GM23338 (cell line): ENCODE results near the gene MAPKBP1. TPM values are rescaled to one million over a fixed set of nuclear protein-coding genes. Genes with fewer than 3 reads are reported as not detected.
A peak's percentile ranks its signal among the peaks of the same experiment; 100 is the strongest.

Experiments
- ATAC-seq: fragments of 200-7000 bp; cut with Tn5 transposase; 3 replicates; pipeline ENCODE4 v1.9.1; 2020
- DNase-seq: peaks from one replicate; pipeline ENCODE4 v3.0.0-alpha.2; 2015; ENCODE audit warnings: low spot score
- H2AFZ ChIP-seq: fragments of 200-600 bp; sonication (generic); 2 replicates; pipeline ENCODE4 v1.8.0; 2016; ENCODE audit warnings: antibody characterized with exemption, mild to moderate bottlenecking, moderate library complexity
- H3F3A ChIP-seq: fragments of 200-600 bp; sonication (generic); replicated peaks from 2 replicates; pipeline ENCODE4 v1.8.0; 2017; ENCODE audit warnings: antibody characterized with exemption, mixed run types, low read depth
- H3K27ac ChIP-seq: fragments of 200-600 bp; sonication (generic); 2 replicates; pipeline ENCODE4 v1.6.1; 2016; ENCODE audit warnings: low read depth
- H3K27me3 ChIP-seq: fragments of 200-600 bp; sonication (generic); 2 replicates; pipeline ENCODE4 v1.8.0; 2016; ENCODE audit warnings: mild to moderate bottlenecking, mixed run types, moderate library complexity; ENCODE audit not compliant: insufficient read depth
- H3K36me3 ChIP-seq: fragments of 200-600 bp; sonication (generic); 2 replicates; pipeline ENCODE4 v1.8.0; 2016; ENCODE audit warnings: mild to moderate bottlenecking; ENCODE audit not compliant: insufficient read depth
- H3K4me1 ChIP-seq: fragments of 200-600 bp; sonication (generic); 2 replicates; pipeline ENCODE4 v1.8.0; 2016; ENCODE audit warnings: mild to moderate bottlenecking, moderate library complexity; ENCODE audit not compliant: insufficient read depth
- H3K4me2 ChIP-seq: fragments of 200-600 bp; sonication (generic); 2 replicates; pipeline ENCODE4 v1.7.1; 2017; ENCODE audit warnings: mixed run types
- H3K4me3 ChIP-seq: fragments of 200-600 bp; sonication (generic); 2 replicates; pipeline ENCODE4 v1.6.1; 2016; ENCODE audit warnings: mixed run types
- H3K79me2 ChIP-seq: fragments of 200-600 bp; sonication (generic); replicated peaks from 2 replicates; pipeline ENCODE4 v1.8.0; 2017; ENCODE audit warnings: mild to moderate bottlenecking; ENCODE audit not compliant: insufficient read depth
- H3K9me2 ChIP-seq: fragments of 200-600 bp; sonication (generic); 2 replicates; pipeline ENCODE4 v1.8.0; 2017; ENCODE audit not compliant: insufficient read depth
- H4K20me1 ChIP-seq: fragments of 200-600 bp; sonication (generic); replicated peaks from 2 replicates; pipeline ENCODE4 v1.8.0; 2017; ENCODE audit warnings: mild to moderate bottlenecking; ENCODE audit not compliant: insufficient read depth
- H3K27ac Mint-ChIP-seq: 2 replicates; pipeline ENCODE4 v1.8.0; 2020; ENCODE audit warnings: inconsistent platforms, mild to moderate bottlenecking, moderate library complexity, mixed read lengths
- H3K27me3 Mint-ChIP-seq: 3 replicates; pipeline ENCODE4 v1.8.0; 2022; ENCODE audit warnings: low read depth, mild to moderate bottlenecking, moderate library complexity, mixed read lengths, inconsistent platforms; ENCODE audit not compliant: insufficient read depth, poor library complexity
- H3K36me3 Mint-ChIP-seq: 3 replicates; pipeline ENCODE4 v1.8.0; 2021; ENCODE audit warnings: low read depth, mild to moderate bottlenecking, inconsistent platforms, moderate library complexity, mixed read lengths
- H3K4me1 Mint-ChIP-seq: 3 replicates; pipeline ENCODE4 v1.8.0; 2020; ENCODE audit warnings: mild to moderate bottlenecking, inconsistent platforms, mixed read lengths
- H3K4me3 Mint-ChIP-seq: 3 replicates; pipeline ENCODE4 v1.8.0; 2021; ENCODE audit warnings: moderate library complexity, mild to moderate bottlenecking, inconsistent platforms, mixed read lengths
- H3K9me3 Mint-ChIP-seq: 3 replicates; pipeline ENCODE4 v1.8.0; 2020; ENCODE audit warnings: moderate library complexity, mild to moderate bottlenecking, inconsistent platforms, mixed read lengths
- CREB1 ChIP-seq: fragments of 250-450 bp; sonication (Bioruptor Pico); IDR thresholded peaks from 2 replicates; pipeline ENCODE4 v1.5.0; 2020; ENCODE audit warnings: low read depth, mild to moderate bottlenecking, moderate library complexity
- EZH2 ChIP-seq: fragments of 200-600 bp; sonication (generic); IDR thresholded peaks from one replicate; pipeline ENCODE4 v1.8.0; 2017; ENCODE audit warnings: antibody characterized with exemption, mild to moderate bottlenecking, low read depth; ENCODE audit not compliant: unreplicated experiment
- EZH2phosphoT487 ChIP-seq: fragments of 200-600 bp; sonication (generic); IDR thresholded peaks from one replicate; pipeline ENCODE4 v1.8.1; 2018; ENCODE audit warnings: antibody characterized with exemption; ENCODE audit not compliant: unreplicated experiment
- JUNB ChIP-seq: IDR thresholded peaks from one replicate; pipeline ENCODE4 v1.6.1; 2016; ENCODE audit warnings: antibody characterized with exemption; ENCODE audit not compliant: unreplicated experiment
- NANOG ChIP-seq: IDR thresholded peaks from 2 replicates; pipeline ENCODE4 v1.6.1; 2016; ENCODE audit warnings: antibody characterized with exemption, borderline replicate concordance
- POLR2AphosphoS5 ChIP-seq: IDR thresholded peaks from 2 replicates; pipeline ENCODE4 v1.6.1; 2016; ENCODE audit warnings: antibody characterized with exemption, low read depth
- polyA plus RNA-seq: library from polyadenylated mRNA; unstranded; fragments of >200 nt; fragmentation: Nextera tagmentation; extraction: Ambion mirVana; gene quantifications from 2 replicates; pipeline ENCODE4 v1.2.1, GENCODE V29; 2016
- total RNA-seq: library from RNA; depleted of rRNA; stranded (reverse); fragments of >200 nt; shearing (Covaris generic); gene quantifications from 2 replicates; pipeline ENCODE4 v1.2.3, GENCODE V29; 2014
- TF ChIP-seq, protein P1 (sequence below): fragments of 250-450 bp; sonication (Bioruptor Pico); IDR thresholded peaks from 2 replicates; pipeline ENCODE4 v1.5.0; 2020; ENCODE audit warnings: mild to moderate bottlenecking, moderate library complexity
- TF ChIP-seq, protein P2 (sequence below): IDR thresholded peaks from 2 replicates; pipeline ENCODE4 v1.6.1; 2016; ENCODE audit warnings: antibody characterized with exemption
- TF ChIP-seq, protein P3 (sequence below): IDR thresholded peaks from one replicate; pipeline ENCODE4 v1.6.1; 2018; ENCODE audit warnings: antibody characterized with exemption; ENCODE audit not compliant: unreplicated experiment
- TF ChIP-seq, protein P4 (sequence below), 2 experiments: fragments of 200-600 bp in 1 of 2; sonication (generic) in 1 of 2; conservative IDR thresholded peaks; 2 replicates each; pipeline versions ENCODE4 v1.5.1 to v1.6.1; 2016 to 2017; ENCODE audit warnings: antibody characterized with exemption in 2 of 2, low read depth in 2 of 2, mild to moderate bottlenecking in 2 of 2, moderate library complexity in 1 of 2

MAPKBP1 gene
- total and polyA plus RNA-seq, 2 experiments from 2014 or later = 1.9 to 8.9 TPM

DNA sequence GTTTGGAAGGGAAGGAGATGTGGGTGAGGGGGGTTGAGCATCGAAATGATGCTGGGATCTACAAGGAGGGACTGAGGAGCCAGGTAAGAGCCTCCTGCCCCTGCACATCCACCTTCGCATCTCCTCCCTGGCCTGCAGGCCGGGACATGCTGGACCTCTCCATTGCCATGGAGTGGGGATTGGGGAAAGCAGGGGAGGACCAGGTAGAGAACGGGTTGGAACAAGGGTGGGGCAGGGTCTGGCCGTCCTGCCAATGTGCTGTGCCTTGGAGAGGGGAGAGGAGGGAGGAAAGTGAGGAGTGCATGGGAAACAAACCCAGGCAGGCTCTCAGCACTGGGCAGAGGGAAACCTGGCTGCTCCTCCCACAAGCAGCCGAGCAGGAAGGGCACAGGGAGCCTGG lies 74.9 kb downstream of the MAPKBP1 start:
- no peak overlapping the region for H2AFZ ChIP-seq
- Mint-ChIP-seq H3K4me1 (no peaks in the 10 kb centered on the region), H3K4me3 (no peak overlapping the region), H3K27me3 (peaks cover 5% of the 10 kb centered on the region), H3K9me3 (no peaks in the 10 kb centered on the region; the same call in 2 of the 3 replicates), H3K27ac (no peak overlapping the region), H3K36me3 (no peaks in the 10 kb centered on the region; the same call in 2 of the 3 replicates)
- H3K36me3 ChIP-seq = no peaks in the 10 kb centered on the region
- ATAC-seq (no peak), DNase-seq (no peak)
- H3K79me2 ChIP-seq = no peaks in the 10 kb centered on the region
- H3K4me3 ChIP-seq = no peak overlapping the region
- no peaks in the 10 kb centered on the region for H3F3A ChIP-seq
- TF ChIP-seq CREB1 (CRISPR knock-in tag) (no peak), POLR2AphosphoS5 (no peak), NANOG (no peak)
- no peak overlapping the region for H3K27ac ChIP-seq
- H3K9me2 ChIP-seq = no peaks in the 10 kb centered on the region
- no peak overlapping the region for H3K4me2 ChIP-seq
- no peaks in the 10 kb centered on the region for H3K27me3 ChIP-seq
- H3K4me1 ChIP-seq = no peaks in the 10 kb centered on the region
- H4K20me1 ChIP-seq = no peaks in the 10 kb centered on the region

DNA sequence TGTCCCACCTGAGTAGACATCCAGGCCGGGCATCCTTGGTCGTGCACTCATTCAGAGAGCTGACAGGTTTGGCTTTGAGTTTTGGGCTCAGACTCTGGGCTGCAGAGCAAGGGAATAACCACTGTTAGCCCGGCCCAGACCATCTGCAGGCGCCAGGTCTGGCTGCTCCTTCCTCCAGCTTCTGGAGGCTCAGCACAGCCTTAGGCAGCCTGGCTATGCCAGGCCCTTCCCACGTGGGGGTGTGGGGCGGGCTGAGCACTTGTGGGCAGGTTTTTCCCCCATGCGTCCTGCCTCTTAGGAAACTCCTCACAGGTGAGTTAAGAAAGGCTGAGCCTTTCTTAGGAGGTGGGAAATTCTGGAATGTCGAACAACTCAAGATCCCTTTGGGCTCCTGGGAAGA lies 75.6 kb downstream of the MAPKBP1 start:
- H3K4me2 ChIP-seq = no peak overlapping the region
- H3K4me1 Mint-ChIP-seq = no peaks in the 10 kb centered on the region
- TF ChIP-seq, protein P1, sequence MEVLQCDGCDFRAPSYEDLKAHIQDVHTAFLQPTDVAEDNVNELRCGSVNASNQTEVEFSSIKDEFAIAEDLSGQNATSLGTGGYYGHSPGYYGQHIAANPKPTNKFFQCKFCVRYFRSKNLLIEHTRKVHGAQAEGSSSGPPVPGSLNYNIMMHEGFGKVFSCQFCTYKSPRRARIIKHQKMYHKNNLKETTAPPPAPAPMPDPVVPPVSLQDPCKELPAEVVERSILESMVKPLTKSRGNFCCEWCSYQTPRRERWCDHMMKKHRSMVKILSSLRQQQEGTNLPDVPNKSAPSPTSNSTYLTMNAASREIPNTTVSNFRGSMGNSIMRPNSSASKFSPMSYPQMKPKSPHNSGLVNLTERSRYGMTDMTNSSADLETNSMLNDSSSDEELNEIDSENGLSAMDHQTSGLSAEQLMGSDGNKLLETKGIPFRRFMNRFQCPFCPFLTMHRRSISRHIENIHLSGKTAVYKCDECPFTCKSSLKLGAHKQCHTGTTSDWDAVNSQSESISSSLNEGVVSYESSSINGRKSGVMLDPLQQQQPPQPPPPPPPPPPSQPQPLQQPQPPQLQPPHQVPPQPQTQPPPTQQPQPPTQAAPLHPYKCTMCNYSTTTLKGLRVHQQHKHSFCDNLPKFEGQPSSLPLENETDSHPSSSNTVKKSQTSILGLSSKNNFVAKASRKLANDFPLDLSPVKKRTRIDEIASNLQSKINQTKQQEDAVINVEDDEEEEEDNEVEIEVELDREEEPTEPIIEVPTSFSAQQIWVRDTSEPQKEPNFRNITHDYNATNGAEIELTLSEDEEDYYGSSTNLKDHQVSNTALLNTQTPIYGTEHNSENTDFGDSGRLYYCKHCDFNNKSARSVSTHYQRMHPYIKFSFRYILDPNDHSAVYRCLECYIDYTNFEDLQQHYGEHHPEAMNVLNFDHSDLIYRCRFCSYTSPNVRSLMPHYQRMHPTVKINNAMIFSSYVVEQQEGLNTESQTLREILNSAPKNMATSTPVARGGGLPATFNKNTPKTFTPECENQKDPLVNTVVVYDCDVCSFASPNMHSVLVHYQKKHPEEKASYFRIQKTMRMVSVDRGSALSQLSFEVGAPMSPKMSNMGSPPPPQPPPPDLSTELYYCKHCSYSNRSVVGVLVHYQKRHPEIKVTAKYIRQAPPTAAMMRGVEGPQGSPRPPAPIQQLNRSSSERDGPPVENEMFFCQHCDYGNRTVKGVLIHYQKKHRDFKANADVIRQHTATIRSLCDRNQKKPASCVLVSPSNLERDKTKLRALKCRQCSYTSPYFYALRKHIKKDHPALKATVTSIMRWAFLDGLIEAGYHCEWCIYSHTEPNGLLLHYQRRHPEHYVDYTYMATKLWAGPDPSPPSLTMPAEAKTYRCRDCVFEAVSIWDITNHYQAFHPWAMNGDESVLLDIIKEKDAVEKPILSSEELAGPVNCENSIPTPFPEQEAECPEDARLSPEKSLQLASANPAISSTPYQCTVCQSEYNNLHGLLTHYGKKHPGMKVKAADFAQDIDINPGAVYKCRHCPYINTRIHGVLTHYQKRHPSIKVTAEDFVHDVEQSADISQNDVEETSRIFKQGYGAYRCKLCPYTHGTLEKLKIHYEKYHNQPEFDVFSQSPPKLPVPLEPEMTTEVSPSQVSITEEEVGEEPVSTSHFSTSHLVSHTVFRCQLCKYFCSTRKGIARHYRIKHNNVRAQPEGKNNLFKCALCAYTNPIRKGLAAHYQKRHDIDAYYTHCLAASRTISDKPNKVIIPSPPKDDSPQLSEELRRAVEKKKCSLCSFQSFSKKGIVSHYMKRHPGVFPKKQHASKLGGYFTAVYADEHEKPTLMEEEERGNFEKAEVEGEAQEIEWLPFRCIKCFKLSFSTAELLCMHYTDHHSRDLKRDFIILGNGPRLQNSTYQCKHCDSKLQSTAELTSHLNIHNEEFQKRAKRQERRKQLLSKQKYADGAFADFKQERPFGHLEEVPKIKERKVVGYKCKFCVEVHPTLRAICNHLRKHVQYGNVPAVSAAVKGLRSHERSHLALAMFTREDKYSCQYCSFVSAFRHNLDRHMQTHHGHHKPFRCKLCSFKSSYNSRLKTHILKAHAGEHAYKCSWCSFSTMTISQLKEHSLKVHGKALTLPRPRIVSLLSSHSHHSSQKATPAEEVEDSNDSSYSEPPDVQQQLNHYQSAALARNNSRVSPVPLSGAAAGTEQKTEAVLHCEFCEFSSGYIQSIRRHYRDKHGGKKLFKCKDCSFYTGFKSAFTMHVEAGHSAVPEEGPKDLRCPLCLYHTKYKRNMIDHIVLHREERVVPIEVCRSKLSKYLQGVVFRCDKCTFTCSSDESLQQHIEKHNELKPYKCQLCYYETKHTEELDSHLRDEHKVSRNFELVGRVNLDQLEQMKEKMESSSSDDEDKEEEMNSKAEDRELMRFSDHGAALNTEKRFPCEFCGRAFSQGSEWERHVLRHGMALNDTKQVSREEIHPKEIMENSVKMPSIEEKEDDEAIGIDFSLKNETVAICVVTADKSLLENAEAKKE (CRISPR knock-in tag) = no peak
- no peak for TF ChIP-seq JUNB
- no peak for TF ChIP-seq POLR2AphosphoS5
- TF ChIP-seq, protein P2, sequence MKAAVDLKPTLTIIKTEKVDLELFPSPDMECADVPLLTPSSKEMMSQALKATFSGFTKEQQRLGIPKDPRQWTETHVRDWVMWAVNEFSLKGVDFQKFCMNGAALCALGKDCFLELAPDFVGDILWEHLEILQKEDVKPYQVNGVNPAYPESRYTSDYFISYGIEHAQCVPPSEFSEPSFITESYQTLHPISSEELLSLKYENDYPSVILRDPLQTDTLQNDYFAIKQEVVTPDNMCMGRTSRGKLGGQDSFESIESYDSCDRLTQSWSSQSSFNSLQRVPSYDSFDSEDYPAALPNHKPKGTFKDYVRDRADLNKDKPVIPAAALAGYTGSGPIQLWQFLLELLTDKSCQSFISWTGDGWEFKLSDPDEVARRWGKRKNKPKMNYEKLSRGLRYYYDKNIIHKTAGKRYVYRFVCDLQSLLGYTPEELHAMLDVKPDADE = no peak
- TF ChIP-seq, protein P3, sequence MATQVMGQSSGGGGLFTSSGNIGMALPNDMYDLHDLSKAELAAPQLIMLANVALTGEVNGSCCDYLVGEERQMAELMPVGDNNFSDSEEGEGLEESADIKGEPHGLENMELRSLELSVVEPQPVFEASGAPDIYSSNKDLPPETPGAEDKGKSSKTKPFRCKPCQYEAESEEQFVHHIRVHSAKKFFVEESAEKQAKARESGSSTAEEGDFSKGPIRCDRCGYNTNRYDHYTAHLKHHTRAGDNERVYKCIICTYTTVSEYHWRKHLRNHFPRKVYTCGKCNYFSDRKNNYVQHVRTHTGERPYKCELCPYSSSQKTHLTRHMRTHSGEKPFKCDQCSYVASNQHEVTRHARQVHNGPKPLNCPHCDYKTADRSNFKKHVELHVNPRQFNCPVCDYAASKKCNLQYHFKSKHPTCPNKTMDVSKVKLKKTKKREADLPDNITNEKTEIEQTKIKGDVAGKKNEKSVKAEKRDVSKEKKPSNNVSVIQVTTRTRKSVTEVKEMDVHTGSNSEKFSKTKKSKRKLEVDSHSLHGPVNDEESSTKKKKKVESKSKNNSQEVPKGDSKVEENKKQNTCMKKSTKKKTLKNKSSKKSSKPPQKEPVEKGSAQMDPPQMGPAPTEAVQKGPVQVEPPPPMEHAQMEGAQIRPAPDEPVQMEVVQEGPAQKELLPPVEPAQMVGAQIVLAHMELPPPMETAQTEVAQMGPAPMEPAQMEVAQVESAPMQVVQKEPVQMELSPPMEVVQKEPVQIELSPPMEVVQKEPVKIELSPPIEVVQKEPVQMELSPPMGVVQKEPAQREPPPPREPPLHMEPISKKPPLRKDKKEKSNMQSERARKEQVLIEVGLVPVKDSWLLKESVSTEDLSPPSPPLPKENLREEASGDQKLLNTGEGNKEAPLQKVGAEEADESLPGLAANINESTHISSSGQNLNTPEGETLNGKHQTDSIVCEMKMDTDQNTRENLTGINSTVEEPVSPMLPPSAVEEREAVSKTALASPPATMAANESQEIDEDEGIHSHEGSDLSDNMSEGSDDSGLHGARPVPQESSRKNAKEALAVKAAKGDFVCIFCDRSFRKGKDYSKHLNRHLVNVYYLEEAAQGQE = no peak
- TF ChIP-seq EZH2phosphoT487 = no peak
- TF ChIP-seq, protein P4, sequence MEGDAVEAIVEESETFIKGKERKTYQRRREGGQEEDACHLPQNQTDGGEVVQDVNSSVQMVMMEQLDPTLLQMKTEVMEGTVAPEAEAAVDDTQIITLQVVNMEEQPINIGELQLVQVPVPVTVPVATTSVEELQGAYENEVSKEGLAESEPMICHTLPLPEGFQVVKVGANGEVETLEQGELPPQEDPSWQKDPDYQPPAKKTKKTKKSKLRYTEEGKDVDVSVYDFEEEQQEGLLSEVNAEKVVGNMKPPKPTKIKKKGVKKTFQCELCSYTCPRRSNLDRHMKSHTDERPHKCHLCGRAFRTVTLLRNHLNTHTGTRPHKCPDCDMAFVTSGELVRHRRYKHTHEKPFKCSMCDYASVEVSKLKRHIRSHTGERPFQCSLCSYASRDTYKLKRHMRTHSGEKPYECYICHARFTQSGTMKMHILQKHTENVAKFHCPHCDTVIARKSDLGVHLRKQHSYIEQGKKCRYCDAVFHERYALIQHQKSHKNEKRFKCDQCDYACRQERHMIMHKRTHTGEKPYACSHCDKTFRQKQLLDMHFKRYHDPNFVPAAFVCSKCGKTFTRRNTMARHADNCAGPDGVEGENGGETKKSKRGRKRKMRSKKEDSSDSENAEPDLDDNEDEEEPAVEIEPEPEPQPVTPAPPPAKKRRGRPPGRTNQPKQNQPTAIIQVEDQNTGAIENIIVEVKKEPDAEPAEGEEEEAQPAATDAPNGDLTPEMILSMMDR (conservative IDR thresholded peaks at IDR 0.05; ENCODE audit: low read depth in 2 of 2) = no peak
- no peak for TF ChIP-seq EZH2

More for the DNA sequence above, 75.6 kb downstream of the MAPKBP1 start:
- peaks cover 8% of the 10 kb centered on the region for H3K27me3 Mint-ChIP-seq
- H3K27ac Mint-ChIP-seq = no peak overlapping the region
- H3F3A ChIP-seq = no peaks in the 10 kb centered on the region
- H3K4me3 Mint-ChIP-seq = no peak overlapping the region
- no peak overlapping the region for H3K27ac ChIP-seq
- no peaks in the 10 kb centered on the region; the same call in 2 of the 3 replicates for H3K36me3 Mint-ChIP-seq
- H3K79me2 ChIP-seq = no peaks in the 10 kb centered on the region
- DNase-seq (no peak), ATAC-seq (peak; percentile 10)
- H2AFZ ChIP-seq = no peak overlapping the region
- no peaks in the 10 kb centered on the region for H3K9me2 ChIP-seq
- no peaks in the 10 kb centered on the region for H4K20me1 ChIP-seq
- H3K4me1 ChIP-seq = no peaks in the 10 kb centered on the region
- H3K36me3 ChIP-seq = no peaks in the 10 kb centered on the region
- no peaks in the 10 kb centered on the region for H3K27me3 ChIP-seq
- H3K4me3 ChIP-seq = no peak overlapping the region
- H3K9me3 Mint-ChIP-seq = no peaks in the 10 kb centered on the region; the same call in 2 of the 3 replicates
